Colon (tissue), 2 donors: ENCODE results near the gene MARK1.

Experiments used
- FAIRE-seq: peaks from 2 replicates; lab custom pipeline; 2012; peaks lifted over from hg19 to GRCh38; lab: Jason Lieb, UNC
- donor health status: control.
- donor health status: control.

The MARK1 gene

DNA sequence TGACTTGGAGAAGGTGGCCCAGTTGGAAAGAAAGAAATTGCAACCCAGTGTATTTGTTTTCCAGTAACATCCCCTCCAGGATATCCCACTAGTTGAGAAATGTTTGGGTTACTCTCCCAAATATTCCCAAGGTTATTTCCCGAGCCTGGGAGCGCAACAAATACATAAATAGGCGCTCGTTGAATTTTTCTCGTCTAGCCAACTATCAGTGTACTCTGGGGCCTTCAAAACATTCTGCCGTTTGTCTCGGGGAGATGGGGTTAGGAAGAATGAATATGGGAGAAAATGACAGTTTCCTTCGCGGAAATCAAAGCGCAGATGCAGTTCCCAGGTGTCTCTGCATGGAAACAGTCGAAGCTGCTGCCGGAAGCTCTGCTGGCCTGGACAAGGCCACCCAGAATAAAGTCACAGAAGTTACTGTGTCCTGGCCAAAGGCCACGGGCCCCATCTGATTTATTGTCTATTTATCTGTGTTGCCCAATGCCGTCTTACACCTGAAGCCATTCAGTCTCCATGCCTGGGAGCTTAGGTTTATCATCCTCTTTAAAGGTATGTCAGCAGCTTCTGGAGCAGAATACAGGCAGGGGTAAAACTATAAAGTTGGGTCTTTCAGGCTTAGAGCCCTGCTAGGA lies 163.2 kb downstream of the MARK1 start:
- FAIRE-seq: no peak

DNA sequence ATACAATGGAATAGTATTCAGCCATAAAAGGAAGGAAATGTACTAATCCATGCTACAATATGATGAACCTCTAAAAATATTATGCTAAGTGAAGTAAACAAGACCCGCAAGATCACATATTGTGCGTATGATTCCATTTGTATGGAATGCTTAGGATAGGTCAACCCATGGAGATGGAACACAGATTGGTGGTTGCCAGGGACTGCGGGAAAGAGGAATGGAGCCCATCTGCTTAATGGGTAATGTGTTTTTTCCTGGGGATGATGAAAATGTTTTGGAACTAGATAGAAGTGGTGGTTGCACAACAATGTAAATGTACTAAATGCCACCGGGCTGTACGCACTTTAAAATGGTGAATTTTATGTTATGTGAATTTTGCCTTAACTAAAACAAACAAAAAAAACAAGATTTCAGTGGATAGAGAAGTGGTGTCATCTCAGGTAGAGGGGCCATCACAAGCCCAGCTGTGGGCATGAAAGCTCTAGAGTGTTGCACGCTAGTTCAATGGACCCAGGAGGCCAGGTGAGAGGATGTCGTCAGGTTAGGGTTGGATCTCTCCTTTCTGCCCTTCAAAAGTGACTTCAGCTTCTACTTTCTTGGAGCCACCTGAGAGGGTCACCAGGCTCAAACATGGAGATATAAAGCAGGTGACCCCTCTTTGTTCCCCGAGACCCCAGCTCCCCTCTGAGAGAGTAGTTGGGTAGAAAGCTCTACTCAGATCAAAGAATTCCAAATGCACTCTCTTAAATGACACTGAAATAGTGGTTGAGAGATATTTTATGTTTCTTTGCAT lies 164.7 kb downstream of the MARK1 start:
- no peak for FAIRE-seq

DNA sequence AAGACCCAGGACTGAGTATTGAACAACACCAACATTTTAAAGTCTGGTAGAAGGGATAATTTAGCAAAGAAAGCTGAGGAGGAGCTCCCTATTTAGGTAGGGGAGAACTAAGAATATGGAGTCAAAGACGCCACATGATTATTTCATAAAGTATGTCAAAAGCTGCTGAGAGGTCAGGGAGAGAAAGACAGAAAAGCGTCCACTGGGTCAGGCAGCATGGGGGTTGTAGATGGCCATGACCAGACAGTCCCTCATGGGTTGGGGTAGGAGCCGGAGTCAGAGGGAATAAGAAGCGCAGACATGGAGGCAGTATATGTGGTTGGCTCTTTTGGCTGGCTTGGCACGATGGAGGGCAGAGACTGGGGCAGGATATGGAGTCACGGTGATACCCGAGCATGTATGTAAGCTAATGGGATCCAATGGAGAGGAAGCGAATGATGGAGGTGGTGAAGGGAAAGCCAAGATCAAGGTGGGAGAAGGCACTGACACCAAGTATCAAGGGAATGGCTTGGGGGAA lies 167.0 kb downstream of the MARK1 start:
- FAIRE-seq: no peak

DNA sequence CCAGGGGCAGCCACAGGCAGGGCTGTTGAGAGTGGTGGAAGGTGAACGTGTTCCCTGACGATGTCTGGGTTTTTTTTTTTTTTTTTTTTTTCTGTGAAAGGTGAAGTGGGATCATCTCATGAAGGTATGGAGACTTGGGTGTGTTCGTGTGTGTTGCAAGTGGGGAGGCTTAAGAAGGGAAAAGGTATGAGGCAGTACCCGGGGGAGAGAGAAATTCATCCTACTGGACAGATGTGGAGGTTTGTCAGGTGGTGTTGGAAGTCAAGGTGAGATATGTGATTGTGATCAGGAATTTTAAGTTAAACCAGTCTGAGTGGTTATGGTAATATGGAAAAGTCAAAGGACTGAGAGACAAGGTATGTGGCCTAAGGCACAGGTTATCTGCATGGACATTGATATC lies 167.5 kb downstream of the MARK1 start:
- no peak for FAIRE-seq

DNA sequence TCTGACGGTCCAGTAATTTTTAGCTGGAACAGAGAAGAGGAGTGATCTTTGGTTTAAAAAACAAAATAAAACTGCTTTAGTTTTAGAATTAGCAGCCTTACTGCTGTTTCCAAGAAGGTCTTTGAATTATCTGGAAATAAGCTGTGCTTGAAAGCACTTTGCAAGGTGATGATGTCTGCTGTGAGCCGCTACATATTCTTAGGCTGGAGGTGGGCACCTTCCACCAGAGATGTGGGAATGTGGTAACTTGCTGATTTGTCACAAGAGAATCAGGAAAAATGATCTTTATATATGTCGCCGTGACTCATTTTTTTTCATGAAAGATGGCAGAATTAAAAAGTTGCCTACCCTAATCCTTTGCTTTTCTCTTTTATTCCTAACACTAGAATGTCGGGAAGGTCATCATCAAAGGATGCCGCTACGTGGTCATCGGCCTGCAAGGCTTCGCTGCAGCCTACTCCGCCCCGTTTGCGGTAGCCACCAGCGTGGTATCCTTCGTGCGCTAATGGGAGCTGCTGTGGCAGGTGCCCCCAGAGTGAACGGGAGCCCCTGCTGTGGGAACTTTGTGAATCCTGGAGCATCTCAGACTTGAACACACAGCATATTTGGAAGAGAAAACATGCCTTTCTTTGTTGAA lies 168.4 kb downstream of the MARK1 start:
- no peak for FAIRE-seq

DNA sequence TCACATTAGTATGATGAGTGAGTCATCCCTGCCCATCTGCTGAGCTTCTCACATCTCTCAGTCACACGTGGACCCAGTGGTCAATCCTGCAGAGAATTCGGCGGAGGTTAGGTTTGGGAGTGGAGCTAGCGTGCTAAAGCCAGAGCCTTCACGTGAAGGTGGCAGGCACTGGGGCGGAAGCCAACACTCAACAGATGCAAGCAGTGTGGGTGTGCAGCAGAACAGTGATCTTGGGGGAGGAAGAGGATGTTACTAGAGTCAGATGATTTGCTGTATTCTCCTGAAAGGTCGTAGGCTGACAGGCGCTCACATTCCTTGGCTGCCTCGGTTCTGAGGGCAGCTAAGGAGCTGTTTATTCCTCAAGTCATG lies 168.9 kb downstream of the MARK1 start:
- FAIRE-seq: no peak

DNA sequence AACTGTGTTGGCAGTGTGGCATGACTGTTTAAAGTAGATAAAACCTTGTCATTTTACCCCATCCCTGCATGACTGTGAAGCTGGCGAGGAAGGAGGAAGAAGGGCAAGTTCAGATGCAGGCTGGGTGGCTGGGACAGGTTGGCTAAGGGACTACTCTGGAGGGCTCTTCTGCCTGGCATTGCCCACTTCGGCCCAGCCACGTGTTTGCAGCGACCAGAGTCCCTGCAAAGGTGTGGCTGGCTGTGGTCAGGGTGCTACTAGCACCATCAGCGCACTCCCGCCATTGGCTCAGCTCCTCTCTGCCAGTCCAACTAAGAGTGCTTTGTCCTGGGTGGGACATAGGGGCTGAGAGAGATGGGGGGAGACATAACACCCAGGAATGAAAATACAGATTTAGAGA lies 169.4 kb downstream of the MARK1 start:
- no peak for FAIRE-seq

DNA sequence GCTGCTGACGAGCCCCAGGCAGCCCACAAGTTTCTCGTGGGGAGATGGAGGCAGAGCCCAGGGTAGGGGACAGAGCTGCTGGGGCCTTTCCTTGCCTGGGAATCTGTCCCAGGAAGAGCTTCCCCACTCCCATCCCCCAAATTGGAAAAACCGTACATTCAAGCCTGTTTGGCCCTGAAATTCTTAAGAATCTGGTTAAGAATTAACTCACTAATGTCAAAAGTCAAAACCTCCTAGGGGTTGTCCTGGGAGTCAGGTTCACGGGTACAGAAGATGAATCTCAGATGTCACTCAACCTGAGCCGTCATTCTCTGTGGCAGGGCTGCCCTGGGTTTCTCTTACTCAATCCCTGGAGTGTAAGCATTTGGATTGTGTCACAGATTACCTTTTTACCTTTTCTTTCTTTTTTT lies 170.7 kb downstream of the MARK1 start:
- no peak for FAIRE-seq

DNA sequence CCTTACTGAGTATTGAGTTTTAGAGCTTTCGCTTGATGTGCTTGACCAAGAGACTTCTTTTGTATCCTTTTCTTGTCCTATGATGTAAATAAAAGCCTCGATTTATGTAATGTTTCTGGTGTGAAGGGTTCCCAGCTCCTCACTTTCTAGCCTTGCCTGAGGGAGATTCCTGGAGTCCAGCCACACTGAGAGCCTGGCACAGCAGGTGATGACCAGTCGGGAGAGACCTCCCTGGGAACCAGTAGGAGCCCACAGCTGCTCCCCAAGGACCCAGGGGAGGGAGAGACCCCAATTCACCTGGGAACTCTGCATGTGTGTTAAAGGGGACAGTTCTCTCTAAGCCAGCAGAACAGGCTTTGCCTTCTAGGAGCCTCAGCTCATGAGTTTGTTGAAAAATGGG lies 171.1 kb downstream of the MARK1 start:
- no peak for FAIRE-seq

DNA sequence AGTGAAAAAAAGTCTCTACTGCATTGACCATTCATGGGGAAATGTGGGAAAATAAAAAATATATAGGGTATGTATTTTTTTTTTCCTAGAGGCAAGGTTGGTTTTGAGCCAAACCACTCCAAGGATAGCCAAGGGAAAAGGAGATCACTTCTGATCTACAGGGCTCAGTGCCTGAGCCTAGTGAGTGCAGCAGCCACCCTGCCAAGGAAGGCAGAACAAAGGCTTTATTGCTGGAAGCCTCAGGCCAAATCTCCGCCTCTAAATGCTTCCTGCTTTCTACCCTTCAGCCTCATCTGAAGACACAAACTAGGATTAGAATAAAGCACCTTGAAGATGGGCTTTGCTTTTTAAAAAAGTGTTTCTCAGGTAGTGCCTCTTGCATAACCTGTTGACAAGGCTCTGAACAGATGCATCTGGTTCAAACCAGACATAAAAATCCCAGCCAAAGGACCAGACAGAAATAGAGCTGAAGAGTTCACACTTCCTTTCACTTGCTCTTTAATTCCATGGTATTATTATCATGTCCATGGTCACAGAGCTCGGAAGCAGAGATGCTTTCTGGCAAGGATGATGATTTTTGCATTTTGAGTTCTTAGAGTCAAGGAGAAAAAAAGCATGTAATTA lies 172.7 kb downstream of the MARK1 start:
- FAIRE-seq: no peak

DNA sequence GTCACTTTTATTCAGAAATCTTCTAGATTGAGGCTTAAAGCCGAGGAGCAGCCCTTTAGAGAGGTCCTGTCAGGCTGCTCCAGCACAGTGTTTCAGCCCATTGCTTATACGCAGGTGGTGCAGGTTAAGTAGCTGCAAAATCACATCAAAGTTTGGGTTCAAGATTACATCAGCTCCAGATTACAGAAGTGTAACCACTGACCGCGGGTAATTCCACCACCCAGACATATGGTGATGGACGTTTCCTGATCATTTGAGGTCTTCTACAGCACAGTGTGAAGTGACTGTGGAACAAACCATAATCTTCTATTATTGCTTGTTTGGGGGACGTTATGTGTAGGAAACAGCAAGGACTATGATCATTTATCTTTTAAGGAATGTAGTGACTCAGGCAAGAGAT lies 174.0 kb downstream of the MARK1 start:
- no peak for FAIRE-seq

DNA sequence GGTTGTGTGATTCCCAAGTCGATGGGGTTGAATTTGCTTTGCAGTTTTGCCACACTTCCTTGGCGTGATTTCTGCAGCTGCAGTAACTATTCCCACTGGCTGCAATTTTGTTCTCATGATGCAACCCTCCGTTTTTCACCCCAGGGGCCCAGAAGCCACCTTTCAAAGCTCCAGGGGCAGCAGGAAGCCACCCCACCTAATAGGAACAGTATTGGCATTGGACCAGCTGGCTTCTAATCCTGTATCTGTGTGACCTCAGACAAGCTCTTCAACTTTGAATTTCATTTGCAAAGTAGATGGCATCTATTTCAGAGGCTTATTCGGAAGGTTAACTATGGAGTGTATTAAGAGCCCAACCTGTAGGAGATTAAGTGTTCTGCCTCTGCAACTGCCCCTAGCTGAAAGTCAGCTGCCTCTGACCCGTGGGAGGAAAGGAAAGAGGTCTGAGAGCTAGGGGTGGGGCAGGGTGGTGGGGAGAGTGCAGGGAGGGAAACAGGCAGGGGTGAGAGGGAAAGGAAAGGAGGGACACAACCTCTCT lies 174.9 kb downstream of the MARK1 start:
- no peak for FAIRE-seq

DNA sequence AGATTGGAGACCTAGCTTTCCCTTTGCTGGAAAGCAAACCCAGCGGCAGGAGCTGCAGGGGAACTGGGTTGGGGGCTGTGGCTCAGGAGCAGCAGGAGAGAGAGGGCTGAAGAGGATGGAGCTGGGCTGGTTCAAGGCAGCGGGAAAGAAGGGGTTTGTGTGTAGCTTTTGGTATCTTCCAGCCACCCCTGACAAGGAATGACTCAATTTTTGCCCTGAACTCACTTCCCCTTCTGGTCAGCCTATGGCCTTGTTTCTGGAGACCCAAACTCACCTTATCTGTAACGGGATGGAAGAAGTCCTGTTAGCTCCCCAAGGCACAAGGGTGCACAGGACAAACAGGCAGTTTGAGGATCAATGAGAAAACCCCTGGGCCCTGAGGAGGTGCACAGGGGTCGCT lies 175.4 kb downstream of the MARK1 start:
- no peak for FAIRE-seq

DNA sequence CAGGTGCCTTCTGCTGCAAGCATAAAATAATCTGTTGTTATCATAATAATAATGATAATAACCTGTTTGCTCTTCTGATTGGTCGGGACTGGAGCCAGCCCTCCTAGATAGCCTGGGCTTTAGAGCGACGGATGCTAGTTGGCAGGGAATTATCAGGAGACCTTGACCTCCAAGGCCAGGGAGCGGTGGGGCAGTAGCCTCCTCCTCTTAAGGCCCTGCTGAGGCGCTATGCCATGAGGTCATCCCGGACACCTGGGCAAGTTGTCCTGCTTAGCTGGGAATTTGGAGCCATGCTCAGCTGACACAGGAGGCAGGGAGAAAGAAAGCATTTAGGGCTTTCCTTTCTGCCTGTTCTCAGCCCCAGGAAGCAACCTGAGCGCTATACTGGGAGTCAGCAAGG lies 177.8 kb downstream of the MARK1 start:
- FAIRE-seq: no peak

DNA sequence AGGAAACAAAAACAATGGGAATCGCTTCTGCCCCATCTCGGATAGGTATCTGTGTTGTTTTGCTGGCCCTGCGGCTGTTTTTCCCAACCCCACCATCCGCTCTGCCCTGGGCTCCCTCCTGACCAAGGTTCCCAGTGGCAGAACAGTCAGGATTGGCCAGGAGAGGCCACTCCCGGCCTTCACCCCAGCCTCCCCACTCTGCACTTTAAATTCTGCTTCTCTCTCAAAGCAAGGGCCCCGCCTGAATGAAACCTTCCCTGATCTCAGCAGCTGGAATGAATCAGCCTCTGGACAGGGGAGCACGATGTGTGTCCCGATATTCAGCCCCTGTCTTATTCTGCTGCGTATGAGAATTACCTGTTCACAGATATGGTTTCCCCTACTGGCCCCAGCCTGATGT lies 178.5 kb downstream of the MARK1 start:
- no peak for FAIRE-seq

DNA sequence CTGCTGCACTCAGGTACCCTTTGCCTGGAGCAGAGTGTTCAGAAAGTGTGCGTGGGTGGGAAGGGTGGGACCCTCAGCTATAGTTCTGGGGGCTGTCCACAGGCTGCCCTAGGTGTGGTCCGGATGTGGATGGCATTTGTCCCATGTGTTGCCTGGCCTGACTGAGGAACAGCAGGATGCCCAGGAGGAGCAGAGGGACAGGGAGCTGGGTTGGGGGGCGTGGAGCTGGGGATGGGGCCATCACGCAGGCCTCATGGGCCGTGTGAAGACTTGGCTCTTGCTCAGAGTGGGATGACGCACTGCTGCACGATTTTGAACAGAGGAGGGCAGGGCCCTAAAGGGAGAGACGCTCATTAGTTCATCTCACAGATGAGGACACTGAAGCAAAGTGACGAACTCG lies 179.2 kb downstream of the MARK1 start:
- no peak for FAIRE-seq

DNA sequence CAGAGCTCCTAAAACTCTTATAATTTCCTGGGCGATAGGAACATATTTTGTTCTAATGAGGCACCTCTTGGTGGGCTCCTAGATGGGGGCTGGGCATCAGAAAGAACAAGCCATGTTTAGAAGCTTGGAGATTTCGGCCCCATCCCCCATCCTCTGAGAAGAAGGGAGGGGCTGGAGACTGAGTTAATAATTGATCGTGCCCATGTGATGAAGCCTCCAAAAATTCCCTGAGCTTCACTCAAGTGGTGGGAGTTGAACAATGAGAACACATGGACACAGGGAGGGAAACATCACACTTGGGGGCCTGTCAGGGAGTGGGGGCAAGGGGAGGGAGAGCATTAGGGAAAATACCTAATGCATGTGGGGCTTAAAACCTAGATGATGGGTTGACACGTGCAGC lies 180.3 kb downstream of the MARK1 start:
- no peak for FAIRE-seq

DNA sequence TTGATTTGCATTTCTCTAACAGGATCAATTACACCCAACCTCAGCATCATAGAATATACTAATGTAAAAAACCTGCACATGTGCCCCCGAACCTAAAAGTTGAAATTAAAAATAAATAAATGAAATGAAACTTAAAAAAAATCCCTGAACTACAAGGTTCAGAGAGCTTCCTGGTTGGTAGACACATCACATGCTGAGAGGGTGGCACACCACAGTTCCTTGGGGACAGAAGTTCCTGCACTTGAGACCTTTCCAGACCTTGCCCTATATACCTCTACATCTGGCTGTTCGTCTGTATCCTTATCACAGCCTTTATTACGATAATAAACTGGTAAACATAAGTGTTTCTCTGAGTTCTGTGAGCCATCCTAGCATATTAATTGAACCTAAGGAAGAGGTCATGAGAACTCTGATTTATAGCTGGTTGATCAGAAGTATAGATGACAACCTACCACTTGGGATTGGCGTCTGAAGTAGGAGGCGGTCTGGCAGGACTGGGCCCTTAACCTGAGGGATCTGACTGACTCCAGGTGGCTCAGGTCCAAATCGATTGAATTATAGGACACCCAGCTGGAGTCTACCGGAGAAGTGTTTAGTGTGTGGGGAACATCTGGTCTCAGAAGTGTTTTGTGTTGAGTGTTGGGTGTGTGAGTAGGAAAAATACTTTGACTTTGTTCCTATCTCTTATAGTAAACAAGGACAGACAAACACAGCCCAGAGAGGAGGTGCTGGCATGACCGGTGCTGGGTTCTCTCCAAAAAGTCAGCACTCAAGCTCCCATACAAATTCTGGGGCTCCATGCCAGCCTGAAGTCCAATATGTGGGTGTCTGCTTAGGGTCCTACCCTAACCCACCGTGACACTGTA lies 181.2 kb downstream of the MARK1 start:
- peak; percentile 21 for FAIRE-seq

DNA sequence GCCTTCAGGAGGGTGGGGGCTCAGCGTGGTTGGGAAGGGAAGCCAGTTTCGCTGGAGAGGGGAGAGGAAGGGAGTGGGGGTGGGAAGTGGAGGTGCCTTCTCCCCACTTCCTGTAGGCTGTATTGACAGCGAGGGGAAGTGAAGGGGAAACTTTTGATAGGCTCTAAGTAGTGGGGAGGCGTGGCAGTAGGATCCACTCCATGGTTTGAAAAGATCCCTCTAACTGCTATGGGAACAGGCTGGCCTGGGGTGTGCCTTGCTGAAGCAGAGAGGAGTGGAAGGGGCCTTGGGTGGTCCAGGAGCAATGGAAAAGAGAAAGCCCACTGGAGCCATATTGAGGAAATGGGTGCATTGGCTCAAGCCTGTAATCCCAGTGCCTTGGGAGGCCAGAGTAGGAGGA lies 182.4 kb downstream of the MARK1 start:
- FAIRE-seq: no peak

DNA sequence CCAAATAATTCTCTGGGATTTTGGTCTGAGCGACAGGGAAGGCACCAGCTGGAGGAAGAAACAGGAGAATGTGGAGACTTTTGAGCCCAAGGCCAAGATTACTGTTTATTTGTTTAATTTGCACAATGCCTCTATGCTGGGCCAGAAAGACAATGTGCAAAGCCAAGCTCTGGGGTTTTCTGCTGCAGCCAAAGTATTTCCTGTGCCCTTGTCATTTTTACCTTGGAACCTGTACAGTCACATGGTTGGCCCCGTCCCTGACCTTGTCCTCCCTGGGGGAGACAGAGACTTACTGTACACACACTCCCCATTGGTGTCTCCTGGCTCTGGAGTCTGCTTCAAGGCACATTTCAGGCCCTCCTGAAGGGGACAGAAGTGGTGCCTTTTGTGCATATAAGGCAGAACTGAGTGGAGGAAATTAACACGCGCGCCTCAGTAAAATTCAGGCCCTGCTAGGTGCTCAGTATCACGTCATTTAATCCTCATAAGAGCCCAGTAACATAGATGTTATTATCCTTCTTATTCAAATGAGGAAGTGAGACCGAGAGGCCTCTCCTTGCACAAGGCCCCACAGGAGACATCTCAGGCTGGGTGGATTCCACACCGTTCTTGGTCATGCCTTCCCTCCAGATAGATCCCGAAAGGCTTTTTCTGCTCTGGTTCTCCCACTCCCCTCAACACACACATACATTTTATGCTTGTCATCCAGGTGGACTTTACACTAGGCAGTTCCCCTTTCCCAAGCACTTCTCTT lies 183.3 kb downstream of the MARK1 start:
- no peak for FAIRE-seq
